ENCODE results near the gene CES3. TPM values are rescaled to one million over a fixed set of nuclear protein-coding genes. Genes with fewer than 3 reads are reported as not detected.

The CES3 gene
- total and polyA plus RNA-seq, 2 donors (not counting 3 experiments of a cell fraction or from before 2014, with no cell fraction given): 0.10 TPM; not detected in 1

GRCh38 chr16:67006930-67007658 is 46.0 kb downstream of the CES3 start:
- H3K36me3 ChIP-seq (ENCODE audit: control insufficient read depth in 2 of 2, extremely low read depth in 1 of 2, insufficient read depth in 2 of 2, low read length in 2 of 2): no peaks in the 10 kb centered on the region
- no peaks in the 10 kb centered on the region for H3K27me3 ChIP-seq (ENCODE audit: control insufficient read depth in 2 of 2, insufficient read depth in 2 of 2, low read length in 2 of 2)
- no peaks in the 10 kb centered on the region for H3K79me2 ChIP-seq (ENCODE audit: control insufficient read depth, insufficient read depth, low read length)
- no peak overlapping the region for H3K4me2 ChIP-seq (ENCODE audit: insufficient read depth, low read length)
- H3K4me3 ChIP-seq (replicated peaks in 1 of 3; ENCODE audit: insufficient read depth in 1 of 3, low read depth in 1 of 3, low read length in 3 of 3): no peak overlapping the region
- H3K4me1 ChIP-seq (ENCODE audit: control insufficient read depth, extremely low read depth, insufficient read depth, low read length): no peaks in the 10 kb centered on the region
- no peak overlapping the region for H3K27ac ChIP-seq (ENCODE audit: insufficient read depth, low read depth, low read length)
- no peak for FAIRE-seq
- H2AFZ ChIP-seq (ENCODE audit: low read depth, low read length): no peak overlapping the region
- BruUV-seq (replicated peaks): no TSS peak
- H3K9me3 ChIP-seq (replicated peaks; ENCODE audit: control insufficient read depth, insufficient read depth, low read length): no peaks in the 10 kb centered on the region
- CTCF ChIA-PET: interaction anchor here (1.0 to 3.2 kb wide), 2 partner anchors 11 to 148 kb away, joined by 4 to 12 read pairs; no protein-coding TSS in a partner anchor
- intact Hi-C loops (cut with micrococcal nuclease) (no loop called here), dilution Hi-C loops (cut with MboI; ENCODE audit: extremely low pct_ligation_motif_present, low sequenced_read_pairs) (no loop called here)
- H3K9ac ChIP-seq (replicated peaks; ENCODE audit: extremely low read depth, insufficient read depth, low read length): no peak overlapping the region
- no peaks in the 10 kb centered on the region for H4K20me1 ChIP-seq (replicated peaks; ENCODE audit: control insufficient read depth, extremely low read depth, insufficient read depth, low read length)
- no peak for DNase-seq (ENCODE audit: low read depth, low spot score)
- H3K9me1 ChIP-seq (replicated peaks; ENCODE audit: control insufficient read depth, extremely low read depth, insufficient read depth, low read length): no peaks in the 10 kb centered on the region
- no peak for TF ChIP-seq MYC (IDR thresholded peaks at IDR 0.05; ENCODE audit: low read depth, low read length)
- POLR2A ChIA-PET: no interaction called here

- Histone ChIP-seq H3K9me1 (replicated peaks; ENCODE audit: control insufficient read depth, extremely low read depth, insufficient read depth, low read length) (no peaks in the 10 kb centered on the region), H2AFZ (ENCODE audit: low read depth, low read length) (no peak overlapping the region), H3K4me3 (replicated peaks in 1 of 3; ENCODE audit: insufficient read depth in 1 of 3, low read depth in 1 of 3, low read length in 3 of 3) (no peak overlapping the region), H3K4me1 (ENCODE audit: control insufficient read depth, extremely low read depth, insufficient read depth, low read length) (no peaks in the 10 kb centered on the region), H3K36me3 (ENCODE audit: control insufficient read depth in 2 of 2, extremely low read depth in 1 of 2, insufficient read depth in 2 of 2, low read length in 2 of 2) (no peaks in the 10 kb centered on the region), H3K27ac (ENCODE audit: insufficient read depth, low read depth, low read length) (no peak overlapping the region), H3K79me2 (ENCODE audit: control insufficient read depth, insufficient read depth, low read length) (no peaks in the 10 kb centered on the region), H3K4me2 (ENCODE audit: insufficient read depth, low read length) (no peak overlapping the region), H3K9ac (replicated peaks; ENCODE audit: extremely low read depth, insufficient read depth, low read length) (no peak overlapping the region), H3K9me3 (replicated peaks; ENCODE audit: control insufficient read depth, insufficient read depth, low read length) (no peaks in the 10 kb centered on the region), H3K27me3 (ENCODE audit: control insufficient read depth in 2 of 2, insufficient read depth in 2 of 2, low read length in 2 of 2) (no peaks in the 10 kb centered on the region), H4K20me1 (replicated peaks; ENCODE audit: control insufficient read depth, extremely low read depth, insufficient read depth, low read length) (no peaks in the 10 kb centered on the region)
- dilution Hi-C loops (cut with MboI; ENCODE audit: extremely low pct_ligation_motif_present, low sequenced_read_pairs): no loop called here
- no TSS peak for BruUV-seq (replicated peaks)
- ChIA-PET CTCF (interaction anchor here (1.6 to 2.1 kb wide), 2 partner anchors 9 to 146 kb away, joined by 4 to 8 read pairs; no protein-coding TSS in a partner anchor), POLR2A (no interaction called here)
- DNase-seq (ENCODE audit: low read depth, low spot score) (no peak), FAIRE-seq (no peak)
- no peak for TF ChIP-seq CTCF (IDR thresholded peaks at IDR 0.05; ENCODE audit: extremely low read depth in 1 of 2, insufficient read depth in 1 of 2, low read depth in 1 of 2, low read length in 2 of 2)
- intact Hi-C loops (cut with micrococcal nuclease): no loop called here
Measured at GRCh38 chr16:67009158-67009557, 48.1 kb downstream of the CES3 start.

All from endothelial cell of umbilical vein (primary cell).